DND-41 (cell line): ENCODE data around the gene NCOA3.

Experiments
- CTCF ChIP-seq: IDR thresholded peaks from 2 replicates; pipeline ENCODE4 v1.5.1; 2012; ENCODE audit warnings: borderline replicate concordance, low read length, moderate library complexity, mild to moderate bottlenecking; ENCODE audit not compliant: poor library complexity, severe bottlenecking; ENCODE audit errors: extremely low read depth
- EZH2 ChIP-seq: IDR thresholded peaks from 3 replicates; pipeline ENCODE4 v1.6.1; 2012; ENCODE audit warnings: borderline replicate concordance, low read depth, mild to moderate bottlenecking, moderate library complexity, low read length, inconsistent platforms; ENCODE audit not compliant: severe bottlenecking

GRCh38 chr20:47558295-47559066, 56.8 kb downstream of the NCOA3 start:
- TF ChIP-seq CTCF = no peak
- no peak for TF ChIP-seq EZH2
